Dendritic cell treated with granulocyte-macrophage colony-stimulating factor and Interleukin-4, amounts not matched to agents 40 ng/mL and 50 ng/mL, for 4 days (primary cell): ENCODE results near the gene RNF2.
"Not testable (repeated sequence)": the region's sequence is repeated elsewhere in the genome, so short reads cannot be mapped to it uniquely, and the experiment has no call there.

ENCODE experiments used
- H3K27ac Mint-ChIP-seq: one replicate; pipeline ENCODE4 v1.8.0; 2022; ENCODE audit warnings: mild to moderate bottlenecking, mixed read lengths
- H3K27me3 Mint-ChIP-seq: one replicate; pipeline ENCODE4 v1.8.0; 2022; ENCODE audit warnings: mild to moderate bottlenecking, mixed read lengths
- H3K36me3 Mint-ChIP-seq: one replicate; pipeline ENCODE4 v1.8.0; 2022; ENCODE audit warnings: low read depth, mixed read lengths
- H3K4me1 Mint-ChIP-seq: one replicate; pipeline ENCODE4 v1.8.0; 2022; ENCODE audit warnings: low read depth, mixed read lengths
- H3K4me3 Mint-ChIP-seq: one replicate; pipeline ENCODE4 v1.8.0; 2022; ENCODE audit warnings: mild to moderate bottlenecking, moderate library complexity, mixed read lengths
- H3K9me3 Mint-ChIP-seq: one replicate; pipeline ENCODE4 v1.8.0; 2022; ENCODE audit warnings: mixed read lengths
- intact Hi-C: fragments of 100-400 bp; cut with micrococcal nuclease; formaldehyde crosslinking; loops from one replicate; pipeline ENCODE4 v1.15.0; 2022

RNF2 gene

DNA sequence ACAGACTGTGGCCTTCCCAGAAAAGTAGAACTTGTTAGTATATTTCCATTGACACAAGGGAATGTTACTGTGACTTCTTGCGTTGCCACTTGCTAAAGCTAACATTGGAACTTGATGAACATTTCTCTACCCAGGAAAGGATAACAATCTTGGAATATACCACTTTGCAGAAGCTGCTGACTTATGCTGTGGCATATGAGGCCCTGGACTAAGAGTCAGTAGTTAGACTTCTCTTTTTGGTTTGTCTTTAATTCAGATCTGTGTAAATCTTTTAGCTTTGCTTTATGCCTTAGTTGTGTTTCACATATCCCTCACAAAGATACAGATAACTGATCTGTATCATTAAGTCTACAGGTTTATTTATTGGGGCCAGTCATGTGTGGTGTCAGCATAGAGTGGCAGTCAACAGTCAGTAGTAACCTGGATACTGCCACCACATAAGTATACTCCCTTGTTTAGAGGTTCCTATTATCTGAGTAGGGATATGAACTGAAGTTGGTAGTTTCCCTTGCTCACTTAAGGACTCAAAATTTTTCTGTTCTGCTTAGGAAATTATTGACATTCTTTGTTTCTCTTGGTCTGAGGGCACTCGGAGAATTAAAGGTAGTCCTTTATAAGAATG lies 14.7 kb downstream of the RNF2 start:
- Mint-ChIP-seq H3K27ac (peak overlapping the region; percentile 87), H3K9me3 (no peaks in the 10 kb centered on the region), H3K27me3 (no peaks in the 10 kb centered on the region), H3K4me1 (peaks cover 50% of the 10 kb centered on the region), H3K36me3 (peaks cover 4% of the 10 kb centered on the region), H3K4me3 (no peak overlapping the region)
- intact Hi-C loops: no loop called here

GRCh38 chr1:185062710-185063370 lies 17.5 kb downstream of the RNF2 start:
- Mint-ChIP-seq H3K4me3 (no peak overlapping the region), H3K27ac (peak overlapping the region; percentile 79), H3K9me3 (no peaks in the 10 kb centered on the region), H3K36me3 (peaks cover 18% of the 10 kb centered on the region), H3K27me3 (no peaks in the 10 kb centered on the region), H3K4me1 (peaks cover 61% of the 10 kb centered on the region)
- intact Hi-C loops: no loop called here

GRCh38 chr1:185063719-185064118 lies 18.4 kb downstream of the RNF2 start:
- no peaks in the 10 kb centered on the region for H3K9me3 Mint-ChIP-seq
- peaks cover 61% of the 10 kb centered on the region for H3K4me1 Mint-ChIP-seq
- no peak overlapping the region for H3K4me3 Mint-ChIP-seq
- peaks cover 18% of the 10 kb centered on the region for H3K36me3 Mint-ChIP-seq
- H3K27ac Mint-ChIP-seq: peak overlapping the region; percentile 79
- no peaks in the 10 kb centered on the region for H3K27me3 Mint-ChIP-seq
- intact Hi-C loops: no loop called here

DNA sequence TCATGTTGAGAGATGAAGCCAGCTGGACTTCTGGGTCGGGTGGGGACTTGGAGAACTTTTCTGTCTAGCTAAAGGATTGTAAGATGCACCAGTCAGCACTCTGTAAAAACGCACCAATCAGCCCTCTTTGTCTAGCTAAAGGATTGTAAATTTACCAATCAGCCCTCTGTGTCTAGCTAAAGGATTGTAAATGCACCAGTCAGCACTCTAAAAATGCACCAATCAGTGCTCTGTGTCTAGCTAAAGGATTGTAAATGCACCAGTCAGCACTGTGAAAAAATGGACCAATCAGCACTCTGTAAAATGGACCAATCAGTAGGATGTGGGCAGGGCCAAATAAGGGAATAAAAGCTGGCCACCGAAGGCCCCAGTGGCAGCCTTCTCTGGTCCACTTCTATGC lies 19.6 kb downstream of the RNF2 start:
- H3K9me3 Mint-ChIP-seq: not testable (repeated sequence)

GRCh38 chr1:185066181-185066580 lies 20.8 kb downstream of the RNF2 start:
- Mint-ChIP-seq H3K36me3 (peaks cover 18% of the 10 kb centered on the region), H3K27ac (peak overlapping the region; percentile 26), H3K27me3 (no peaks in the 10 kb centered on the region), H3K4me1 (peaks cover 51% of the 10 kb centered on the region), H3K4me3 (no peak overlapping the region), H3K9me3 (no peaks in the 10 kb centered on the region)
- intact Hi-C loops: no loop called here

More for the DNA sequence above, 19.6 kb downstream of the RNF2 start:
- H3K27me3 Mint-ChIP-seq, intact Hi-C loops, H3K4me3 Mint-ChIP-seq: not testable (repeated sequence)
- H3K36me3 Mint-ChIP-seq: peaks cover 18% of the 10 kb centered on the region
- peak overlapping the region; percentile 18 for H3K27ac Mint-ChIP-seq
- H3K4me1 Mint-ChIP-seq: peaks cover 57% of the 10 kb centered on the region

DNA sequence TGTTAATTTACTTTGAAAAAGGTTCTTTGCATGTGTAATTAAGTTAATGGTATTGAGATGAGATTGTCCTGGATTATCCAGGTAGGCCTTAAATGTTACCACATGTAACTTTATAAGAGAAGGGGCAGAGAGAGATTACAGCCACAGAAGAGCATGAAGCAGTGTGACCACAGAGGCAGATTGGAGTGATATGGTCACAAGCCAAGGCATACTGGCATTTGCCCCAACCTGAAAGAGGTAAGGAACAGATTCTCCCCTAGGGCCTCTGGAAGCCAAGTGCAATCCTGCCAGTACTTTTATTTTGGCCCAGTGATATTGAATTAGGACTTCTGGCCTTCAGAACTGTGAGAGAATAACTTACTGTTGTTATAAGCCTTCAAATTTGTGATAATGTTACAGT lies 23.0 kb downstream of the RNF2 start:
- Mint-ChIP-seq H3K36me3 (peaks cover 24% of the 10 kb centered on the region), H3K27ac (no peak overlapping the region), H3K4me1 (peaks cover 47% of the 10 kb centered on the region), H3K27me3 (no peaks in the 10 kb centered on the region), H3K9me3 (no peaks in the 10 kb centered on the region), H3K4me3 (no peak overlapping the region)
- intact Hi-C loops: no loop called here

- H3K36me3 Mint-ChIP-seq: peaks cover 24% of the 10 kb centered on the region
- intact Hi-C loops: no loop called here
- no peaks in the 10 kb centered on the region for H3K9me3 Mint-ChIP-seq
- H3K27ac Mint-ChIP-seq: no peak overlapping the region
- H3K4me1 Mint-ChIP-seq: peaks cover 41% of the 10 kb centered on the region
- H3K4me3 Mint-ChIP-seq: no peak overlapping the region
- no peaks in the 10 kb centered on the region for H3K27me3 Mint-ChIP-seq
Measured at GRCh38 chr1:185069202-185069772, 23.9 kb downstream of the RNF2 start.

DNA sequence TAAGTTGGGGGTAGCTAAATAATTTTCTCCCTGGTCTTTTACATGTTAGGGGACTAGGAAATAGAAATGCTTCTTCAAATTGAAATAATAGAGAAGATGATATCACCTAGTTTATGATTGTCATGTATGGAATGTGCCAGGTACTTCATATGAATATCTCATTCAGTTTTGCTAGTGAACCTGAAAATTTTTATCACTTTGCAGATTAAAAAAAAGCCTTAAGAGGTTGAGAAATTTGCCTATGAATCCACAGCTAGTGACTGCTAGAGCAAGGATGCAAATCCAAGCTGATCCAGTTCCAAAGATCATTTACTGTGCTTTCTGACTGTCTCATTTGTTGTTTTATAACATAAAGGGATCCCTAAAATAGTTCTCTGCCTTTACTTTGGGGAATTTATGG lies 24.7 kb downstream of the RNF2 start:
- Mint-ChIP-seq H3K27ac (no peak overlapping the region), H3K4me3 (no peak overlapping the region), H3K4me1 (peaks cover 41% of the 10 kb centered on the region), H3K9me3 (no peaks in the 10 kb centered on the region), H3K27me3 (no peaks in the 10 kb centered on the region), H3K36me3 (peaks cover 21% of the 10 kb centered on the region)
- intact Hi-C loops: no loop called here

DNA sequence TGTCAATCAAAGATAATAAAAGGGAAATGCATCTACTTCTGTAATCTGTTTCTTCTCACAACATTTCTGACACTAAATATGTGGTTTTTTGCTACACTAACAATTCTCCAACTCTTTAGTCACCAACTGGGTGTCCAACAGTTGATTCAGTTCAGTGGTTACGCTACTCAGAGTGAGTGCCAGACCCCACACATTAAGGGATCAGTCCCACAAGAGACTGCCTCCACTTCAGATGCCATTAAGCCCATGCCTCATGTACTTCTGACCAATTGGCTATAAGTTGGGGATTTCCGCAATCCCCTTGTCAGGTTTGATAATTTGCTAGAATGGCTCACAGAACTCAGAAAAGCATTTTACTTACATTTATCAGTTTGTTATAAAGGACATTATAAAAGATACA lies 28.4 kb downstream of the RNF2 start:
- intact Hi-C loops: no loop called here
- Mint-ChIP-seq H3K4me3 (no peak overlapping the region), H3K36me3 (peaks cover 6% of the 10 kb centered on the region), H3K4me1 (peaks cover 37% of the 10 kb centered on the region), H3K27me3 (no peaks in the 10 kb centered on the region), H3K9me3 (no peaks in the 10 kb centered on the region), H3K27ac (no peak overlapping the region)

DNA sequence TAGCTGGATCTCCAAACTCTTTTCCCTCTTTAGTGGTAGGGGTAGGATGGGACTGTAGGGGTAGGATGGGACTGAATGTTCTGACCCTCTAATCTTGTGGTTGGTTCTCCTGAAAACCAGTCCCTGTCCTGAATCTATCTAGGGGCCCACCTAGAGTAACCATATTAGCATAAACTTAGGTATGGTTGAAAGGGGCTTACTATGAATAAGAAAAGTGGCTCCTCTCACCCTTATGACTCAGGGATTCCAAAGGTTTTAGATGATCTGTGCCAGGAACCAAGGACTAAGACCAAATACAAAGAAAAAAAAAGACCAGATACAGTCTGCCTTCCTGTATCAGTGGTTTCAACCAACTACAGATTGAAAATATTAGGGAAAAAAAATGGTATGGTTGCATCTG lies 28.9 kb downstream of the RNF2 start:
- no peaks in the 10 kb centered on the region for H3K9me3 Mint-ChIP-seq
- H3K36me3 Mint-ChIP-seq: peaks cover 6% of the 10 kb centered on the region
- H3K27ac Mint-ChIP-seq: no peak overlapping the region
- peaks cover 37% of the 10 kb centered on the region for H3K4me1 Mint-ChIP-seq
- intact Hi-C loops: no loop called here
- no peaks in the 10 kb centered on the region for H3K27me3 Mint-ChIP-seq
- no peak overlapping the region for H3K4me3 Mint-ChIP-seq

DNA sequence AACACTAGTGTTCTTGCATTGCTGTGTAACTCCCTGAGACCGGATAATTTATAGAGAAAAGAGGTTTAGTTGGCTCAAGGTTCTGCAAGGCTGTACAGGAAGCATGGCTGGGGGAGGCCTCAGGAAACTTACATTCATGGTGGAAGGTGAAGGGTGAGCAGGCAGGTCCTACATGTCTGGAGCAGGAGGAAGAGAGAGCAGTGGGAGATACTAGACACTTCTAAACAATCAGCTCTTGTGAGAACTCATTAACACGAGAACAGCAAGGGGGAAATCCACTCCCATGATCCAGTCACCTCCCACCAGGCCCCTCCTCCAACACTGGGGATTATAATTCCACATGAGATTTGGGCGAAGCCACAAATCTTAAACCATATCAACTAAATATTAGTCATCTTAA lies 30.1 kb downstream of the RNF2 start:
- intact Hi-C loops: no loop called here
- no peaks in the 10 kb centered on the region for H3K27me3 Mint-ChIP-seq
- no peak overlapping the region for H3K4me3 Mint-ChIP-seq
- peaks cover 6% of the 10 kb centered on the region for H3K36me3 Mint-ChIP-seq
- no peaks in the 10 kb centered on the region for H3K9me3 Mint-ChIP-seq
- H3K27ac Mint-ChIP-seq: no peak overlapping the region
- H3K4me1 Mint-ChIP-seq: peaks cover 44% of the 10 kb centered on the region

DNA sequence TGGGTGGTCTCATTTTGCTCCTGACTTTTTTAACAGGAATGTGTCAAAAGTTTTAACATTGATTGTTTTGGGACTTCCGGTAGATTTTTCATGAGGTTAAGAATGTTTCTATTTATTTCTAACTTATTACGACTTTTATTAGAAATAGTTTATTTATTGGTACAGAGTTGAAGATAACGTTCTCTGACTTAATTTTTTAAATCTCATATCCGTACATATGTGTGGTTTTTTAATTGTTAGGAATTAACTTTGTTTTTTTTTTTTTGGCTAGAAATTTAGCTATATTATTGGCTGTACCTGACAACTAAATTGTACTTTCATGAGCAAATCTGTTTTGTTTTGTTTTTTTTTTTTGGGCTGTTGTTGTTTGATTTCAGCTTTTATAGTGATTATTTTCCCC lies 32.0 kb downstream of the RNF2 start:
- no peaks in the 10 kb centered on the region for H3K27me3 Mint-ChIP-seq
- H3K36me3 Mint-ChIP-seq: no peaks in the 10 kb centered on the region
- no peak overlapping the region for H3K4me3 Mint-ChIP-seq
- intact Hi-C loops: no loop called here
- no peak overlapping the region for H3K27ac Mint-ChIP-seq
- peaks cover 28% of the 10 kb centered on the region for H3K4me1 Mint-ChIP-seq
- no peaks in the 10 kb centered on the region for H3K9me3 Mint-ChIP-seq

DNA sequence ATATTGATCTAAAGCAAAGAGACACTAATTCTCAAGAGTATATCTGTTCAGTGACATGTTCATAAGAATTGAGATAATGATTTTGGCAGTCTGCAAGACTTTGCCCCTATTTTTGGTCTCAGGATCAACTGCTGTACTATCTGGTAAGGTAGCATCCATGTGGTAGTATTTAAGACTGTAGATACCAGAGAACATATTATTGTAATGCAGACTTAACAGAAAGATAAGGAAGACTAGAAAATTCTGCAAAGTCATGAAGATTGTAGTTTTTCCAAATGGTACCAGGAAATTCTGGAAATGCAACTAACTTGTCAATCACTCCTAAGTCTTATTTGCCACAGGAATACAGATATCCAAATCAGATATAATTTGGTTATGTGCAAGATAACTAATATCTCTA lies 35.1 kb downstream of the RNF2 start:
- H3K36me3 Mint-ChIP-seq: peaks cover 3% of the 10 kb centered on the region
- no peak overlapping the region for H3K4me3 Mint-ChIP-seq
- intact Hi-C loops: no loop called here
- no peaks in the 10 kb centered on the region for H3K27me3 Mint-ChIP-seq
- no peaks in the 10 kb centered on the region for H3K9me3 Mint-ChIP-seq
- peaks cover 25% of the 10 kb centered on the region for H3K4me1 Mint-ChIP-seq
- no peak overlapping the region for H3K27ac Mint-ChIP-seq

- Mint-ChIP-seq H3K36me3 (peaks cover 26% of the 10 kb centered on the region), H3K27me3 (no peaks in the 10 kb centered on the region), H3K4me3 (no peak overlapping the region), H3K9me3 (peaks cover 5% of the 10 kb centered on the region), H3K27ac (no peak overlapping the region), H3K4me1 (peaks cover 19% of the 10 kb centered on the region)
- intact Hi-C loops: no loop called here
Measured at GRCh38 chr1:185083818-185084217, 38.5 kb downstream of the RNF2 start.
